Panc1 (cell line): ENCODE measurements around the gene BAIAP2. TPM values are rescaled to one million over a fixed set of nuclear protein-coding genes. Genes with fewer than 3 reads are reported as not detected.

ENCODE experiments used
- ATAC-seq: fragments of 200-7000 bp; cut with Tn5 transposase; 2 replicates; pipeline ENCODE4 v1.9.1; 2020; ENCODE audit warnings: mild to moderate bottlenecking, moderate library complexity
- BruUV-seq: library from RNA; stranded (reverse); fragments of 400-500 nt; replicated peaks from 2 replicates; lab custom pipeline; 2021; lab: Mats Ljungman, UMichigan
- CTCF ChIA-PET: fragments of 300-600 bp; sonication (Branson Sonifier 250); formaldehyde crosslinking; loops from one replicate; lab custom pipeline; 2022; ENCODE audit warnings: antibody characterized with exemption; lab: Charles Lee
- POLR2A ChIA-PET: fragments of 300-600 bp; sonication (Branson Sonifier 250); formaldehyde crosslinking; loops from one replicate; lab custom pipeline; 2022; ENCODE audit warnings: antibody characterized with exemption; lab: Charles Lee
- DNase-seq: peaks from one replicate; pipeline ENCODE4 v3.0.0-alpha.2; 2010; ENCODE audit warnings: low read depth, low spot score
- H3K27ac ChIP-seq: 2 replicates; pipeline ENCODE4 v1.5.1; 2011; ENCODE audit warnings: mild to moderate bottlenecking, low read length, inconsistent platforms
- H3K27me3 ChIP-seq: fragments of 200-500 bp; sonication (Bioruptor generic); 2 replicates; pipeline ENCODE4 v1.6.0; 2014; ENCODE audit warnings: low read length, inconsistent platforms; ENCODE audit not compliant: control insufficient read depth, insufficient read depth
- H3K36me3 ChIP-seq: fragments of 200-500 bp; sonication (Bioruptor generic); 2 replicates; pipeline ENCODE4 v1.5.1; 2014; ENCODE audit warnings: inconsistent platforms, mild to moderate bottlenecking, low read length, moderate library complexity; ENCODE audit not compliant: control insufficient read depth, insufficient read depth
- H3K4me1 ChIP-seq: 2 replicates; pipeline ENCODE4 v1.5.1; 2011; ENCODE audit warnings: inconsistent platforms, mild to moderate bottlenecking, low read length, moderate library complexity; ENCODE audit not compliant: control insufficient read depth, insufficient read depth
- H3K4me3 ChIP-seq, 2 experiments: 2 replicates each; pipeline ENCODE4 v1.5.1; 2011 to 2012; ENCODE audit warnings: low read depth in 2 of 2, low read length in 2 of 2, mild to moderate bottlenecking in 2 of 2, inconsistent platforms in 1 of 2, moderate library complexity in 1 of 2
- H3K9me3 ChIP-seq: fragments of 200-500 bp; sonication (Bioruptor generic); 2 replicates; pipeline ENCODE4 v1.5.1; 2014; ENCODE audit warnings: low read depth, mild to moderate bottlenecking, inconsistent platforms, low read length, moderate library complexity; ENCODE audit not compliant: control insufficient read depth, insufficient read depth
- CTCF ChIP-seq: fragments of 450-650 bp; IDR thresholded peaks from 2 replicates; pipeline ENCODE4 v1.5.1; 2017; ENCODE audit warnings: mild to moderate bottlenecking
- POLR2AphosphoS5 ChIP-seq: IDR thresholded peaks from 2 replicates; pipeline ENCODE4 v1.6.1; 2012; ENCODE audit warnings: mild to moderate bottlenecking, low read depth, low read length, moderate library complexity
- REST ChIP-seq, 2 experiments: IDR thresholded peaks; 2 replicates each; pipeline ENCODE4 v1.6.1; 2011 to 2012; ENCODE audit warnings: low read depth in 2 of 2, control low read depth in 1 of 2, low read length in 1 of 2, mild to moderate bottlenecking in 1 of 2, moderate library complexity in 1 of 2; ENCODE audit not compliant: insufficient read depth in 1 of 2
- SIN3A ChIP-seq: IDR thresholded peaks from 2 replicates; pipeline ENCODE4 v1.6.1; 2012; ENCODE audit warnings: low read depth, mild to moderate bottlenecking, low read length, moderate library complexity, borderline replicate concordance; ENCODE audit not compliant: insufficient read depth
- TCF7L2 ChIP-seq: IDR thresholded peaks from 2 replicates; pipeline ENCODE4 v1.6.1; 2011; ENCODE audit warnings: mild to moderate bottlenecking, low read depth, low read length, inconsistent platforms
- in situ Hi-C: cut with HindIII; loops from 2 replicates; pipeline ENCODE4 v1.10.0; 2016; ENCODE audit warnings: low sequenced_read_pairs, low pct_unique_long_range_greater_than_20kb
- intact Hi-C: fragments of 100-400 bp; cut with micrococcal nuclease; formaldehyde crosslinking; loops from one replicate; pipeline ENCODE4 v1.10.0; 2022; ENCODE audit not compliant: unreplicated experiment
- total RNA-seq: library from RNA; stranded (reverse); gene quantifications from one replicate; pipeline ENCODE4 v1.2.1, GENCODE V29; 2021; ENCODE audit not compliant: unreplicated experiment

The BAIAP2 gene
- total RNA-seq, 1 experiment from 2014 or later: 125 TPM

GRCh38 chr17:81128774-81129173, 93.8 kb downstream of the BAIAP2 start:
- no TSS peak for BruUV-seq
- CTCF ChIA-PET: no interaction called here

GRCh38 chr17:81129289-81129688, 94.3 kb downstream of the BAIAP2 start:
- in situ Hi-C loops: no loop called here
- no peaks in the 10 kb centered on the region for H3K27me3 ChIP-seq
- peak; percentile 32; the same call in 1 of the 2 replicates for ATAC-seq

More at GRCh38 chr17:81128774-81129173, 93.8 kb downstream of the BAIAP2 start:
- no peaks in the 10 kb centered on the region for H3K9me3 ChIP-seq
- ATAC-seq (peak; percentile 16; the same call in 1 of the 2 replicates), DNase-seq (no peak)
- POLR2A ChIA-PET: no interaction called here
- H3K36me3 ChIP-seq: no peaks in the 10 kb centered on the region
- in situ Hi-C loops (no loop called here), intact Hi-C loops (no loop called here)
- TF ChIP-seq CTCF (no peak), SIN3A (no peak), REST (IDR thresholded peaks at IDR 0.05; ENCODE audit: insufficient read depth in 1 of 2, low read depth in 2 of 2, low read length in 1 of 2) (no peak), POLR2AphosphoS5 (no peak), TCF7L2 (no peak)
- peaks cover 16% of the 10 kb centered on the region for H3K4me1 ChIP-seq
- H3K27me3 ChIP-seq: no peaks in the 10 kb centered on the region
- H3K4me3 ChIP-seq: no peak overlapping the region
- no peak overlapping the region for H3K27ac ChIP-seq

More at GRCh38 chr17:81129289-81129688, 94.3 kb downstream of the BAIAP2 start:
- intact Hi-C loops: no loop called here
- TF ChIP-seq TCF7L2 (no peak), REST (IDR thresholded peaks at IDR 0.05; ENCODE audit: insufficient read depth in 1 of 2, low read depth in 2 of 2, low read length in 1 of 2) (no peak), POLR2AphosphoS5 (no peak), CTCF (no peak; the same call in 1 of the 2 replicates), SIN3A (no peak)
- Histone ChIP-seq H3K27ac (no peak overlapping the region), H3K9me3 (no peaks in the 10 kb centered on the region), H3K4me3 (no peak overlapping the region), H3K4me1 (peaks cover 16% of the 10 kb centered on the region), H3K36me3 (no peaks in the 10 kb centered on the region)
- DNase-seq: no peak
- no TSS peak for BruUV-seq
- ChIA-PET CTCF (no interaction called here), POLR2A (interaction anchor here (0.6 kb wide), 1 partner anchor 19 kb away, joined by 6 read pairs; no protein-coding TSS in a partner anchor)
